ENCODE results near the gene MYOCOS. TPM values are rescaled to one million over a fixed set of nuclear protein-coding genes. Genes with fewer than 3 reads are reported as not detected.
"Not testable (repeated sequence)": the region's sequence is repeated elsewhere in the genome, so short reads cannot be mapped to it uniquely, and the experiment has no call there.

The MYOCOS gene
- total RNA-seq, 4 donors from 2014 or later: not detected

DNA sequence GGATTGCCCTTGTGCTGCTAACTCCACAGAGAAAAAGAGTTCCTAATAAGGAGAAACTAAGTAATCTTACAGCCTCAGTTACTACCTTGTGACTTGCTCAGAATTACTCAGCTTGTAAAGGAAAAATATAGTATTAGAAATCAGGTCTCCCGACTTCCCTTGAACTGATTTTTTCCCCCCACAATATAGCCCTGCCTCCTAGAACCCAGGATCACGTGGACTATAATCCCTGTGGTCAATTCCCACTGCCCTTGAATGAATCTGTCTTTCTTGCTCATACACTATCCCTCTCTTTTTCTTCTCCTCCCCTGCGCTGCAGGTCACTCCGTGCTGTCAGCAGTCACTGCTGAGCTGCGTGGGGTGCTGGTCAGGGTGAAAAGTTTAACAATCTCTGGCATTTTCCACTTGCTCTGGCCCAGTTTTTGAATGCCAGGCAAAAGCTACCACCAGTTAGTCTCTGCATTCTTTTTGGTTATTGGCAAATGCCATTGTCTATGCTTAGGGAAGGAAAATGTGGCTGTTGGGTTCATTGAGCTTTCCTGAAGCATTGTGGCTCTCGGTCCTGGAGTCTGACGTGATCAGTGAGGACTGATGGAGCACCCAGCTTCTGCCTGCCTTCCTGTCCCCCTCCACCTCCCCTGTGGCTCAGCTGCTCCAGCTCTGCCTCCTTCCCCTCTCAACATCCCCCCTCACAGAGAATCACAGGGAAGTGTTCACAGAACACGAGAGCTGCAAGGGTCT, 32.3 kb downstream of the MYOCOS start:
- no peaks in the 10 kb centered on the region for H3K9me3 ChIP-seq
- H3K4me3 ChIP-seq: no peak overlapping the region
- peak in 1 of 2 donors; percentile 54 for DNase-seq (ENCODE audit: low spot score in 2 of 2)
- no peaks in the 10 kb centered on the region for H3K36me3 ChIP-seq
- peaks cover 18% of the 10 kb centered on the region for H3K4me1 ChIP-seq
- no peaks in the 10 kb centered on the region for H3K27me3 ChIP-seq
- H3K27ac ChIP-seq: peak overlapping the region; percentile 53
- no peak for TF ChIP-seq EP300 (IDR thresholded peaks at IDR 0.05)
- TF ChIP-seq POLR2AphosphoS5 (IDR thresholded peaks at IDR 0.05): no peak
- TF ChIP-seq, protein P1, sequence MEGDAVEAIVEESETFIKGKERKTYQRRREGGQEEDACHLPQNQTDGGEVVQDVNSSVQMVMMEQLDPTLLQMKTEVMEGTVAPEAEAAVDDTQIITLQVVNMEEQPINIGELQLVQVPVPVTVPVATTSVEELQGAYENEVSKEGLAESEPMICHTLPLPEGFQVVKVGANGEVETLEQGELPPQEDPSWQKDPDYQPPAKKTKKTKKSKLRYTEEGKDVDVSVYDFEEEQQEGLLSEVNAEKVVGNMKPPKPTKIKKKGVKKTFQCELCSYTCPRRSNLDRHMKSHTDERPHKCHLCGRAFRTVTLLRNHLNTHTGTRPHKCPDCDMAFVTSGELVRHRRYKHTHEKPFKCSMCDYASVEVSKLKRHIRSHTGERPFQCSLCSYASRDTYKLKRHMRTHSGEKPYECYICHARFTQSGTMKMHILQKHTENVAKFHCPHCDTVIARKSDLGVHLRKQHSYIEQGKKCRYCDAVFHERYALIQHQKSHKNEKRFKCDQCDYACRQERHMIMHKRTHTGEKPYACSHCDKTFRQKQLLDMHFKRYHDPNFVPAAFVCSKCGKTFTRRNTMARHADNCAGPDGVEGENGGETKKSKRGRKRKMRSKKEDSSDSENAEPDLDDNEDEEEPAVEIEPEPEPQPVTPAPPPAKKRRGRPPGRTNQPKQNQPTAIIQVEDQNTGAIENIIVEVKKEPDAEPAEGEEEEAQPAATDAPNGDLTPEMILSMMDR (IDR thresholded peaks at IDR 0.05): no peak
- no peak for TF ChIP-seq POLR2A (IDR thresholded peaks at IDR 0.05)
- 63% methylated on average over 8 of the region's 8 CpGs for WGBS

DNA sequence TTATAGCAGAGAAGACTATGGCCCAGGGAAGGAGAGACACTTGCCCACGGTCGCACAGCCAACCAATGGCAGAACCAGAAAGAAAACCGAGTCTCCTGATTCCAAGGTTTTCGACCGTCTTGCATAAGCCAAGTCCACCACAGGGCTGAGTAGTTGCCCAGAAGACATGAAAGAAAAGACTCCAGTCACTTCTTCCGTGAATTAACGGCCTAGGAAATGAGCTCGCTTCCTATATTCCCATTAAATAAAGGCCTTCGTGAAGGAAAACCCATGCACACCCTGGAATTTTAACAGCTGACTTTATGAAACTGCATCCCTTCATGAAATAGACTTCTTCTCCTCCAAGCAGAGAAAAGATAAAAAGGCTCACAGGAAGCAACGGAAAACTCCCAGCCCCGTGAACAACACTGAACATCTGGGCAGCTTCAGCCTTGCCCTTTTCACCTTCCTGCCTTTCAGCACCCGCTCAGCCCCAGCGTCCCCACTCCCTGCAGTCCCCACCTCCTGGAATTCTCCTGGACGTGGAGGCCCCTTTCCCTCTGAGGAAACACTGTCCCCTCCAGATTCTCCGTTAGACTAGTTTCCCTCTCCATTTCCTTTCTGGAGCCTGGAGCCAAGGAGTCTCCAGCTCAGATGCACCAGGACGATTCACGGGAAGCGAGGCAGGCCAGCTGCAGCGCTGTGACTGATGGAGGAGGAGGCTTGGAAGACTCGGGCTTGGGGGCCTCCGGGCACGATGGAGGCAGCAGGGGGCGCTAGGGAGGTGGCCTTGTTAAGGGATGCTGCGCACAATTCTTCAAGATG, 33.1 kb downstream of the MYOCOS start:
- DNase-seq (ENCODE audit: low spot score in 2 of 2): peak; percentile 69 to 85
- WGBS: 41% methylated on average over 24 of the region's 24 CpGs
- no peaks in the 10 kb centered on the region for H3K9me3 ChIP-seq
- peak overlapping the region; percentile 53 for H3K27ac ChIP-seq
- peaks cover 18% of the 10 kb centered on the region for H3K4me1 ChIP-seq
- H3K36me3 ChIP-seq: no peaks in the 10 kb centered on the region
- H3K4me3 ChIP-seq: no peak overlapping the region
- TF ChIP-seq POLR2A (IDR thresholded peaks at IDR 0.05): no peak
- TF ChIP-seq POLR2AphosphoS5 (IDR thresholded peaks at IDR 0.05): no peak
- no peak for TF ChIP-seq EP300 (IDR thresholded peaks at IDR 0.05)
- TF ChIP-seq, protein P1 (IDR thresholded peaks at IDR 0.05): peak in 1 of 2 donors; percentile 29
- H3K27me3 ChIP-seq: no peaks in the 10 kb centered on the region

DNA sequence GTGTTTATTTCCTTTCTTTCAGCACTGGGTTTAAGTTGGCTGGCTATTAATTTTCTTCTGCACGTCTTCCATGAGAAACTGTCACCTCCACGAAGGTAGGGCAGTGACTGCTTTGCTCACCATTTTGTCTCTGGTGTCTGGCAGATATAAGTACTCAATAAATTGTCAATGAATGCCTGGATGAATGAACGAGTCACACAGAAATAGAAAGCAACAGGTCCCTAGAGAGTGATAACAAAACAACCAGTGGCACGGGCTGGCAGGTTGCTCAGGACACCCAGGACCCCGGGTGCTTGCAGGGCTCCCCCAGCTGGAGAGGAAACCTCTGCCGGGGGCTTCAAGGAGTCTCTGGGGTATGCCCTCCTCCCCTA, 33.7 kb downstream of the MYOCOS start:
- H3K27me3 ChIP-seq: no peaks in the 10 kb centered on the region
- H3K36me3 ChIP-seq: no peaks in the 10 kb centered on the region
- H3K4me1 ChIP-seq: peaks cover 18% of the 10 kb centered on the region
- WGBS: 64% methylated on average over 6 of the region's 6 CpGs
- peak in 1 of 2 donors; percentile 48 for DNase-seq (ENCODE audit: low spot score in 2 of 2)
- no peak for TF ChIP-seq POLR2A (IDR thresholded peaks at IDR 0.05)
- no peaks in the 10 kb centered on the region for H3K9me3 ChIP-seq
- no peak overlapping the region for H3K4me3 ChIP-seq
- H3K27ac ChIP-seq: no peak overlapping the region

DNA sequence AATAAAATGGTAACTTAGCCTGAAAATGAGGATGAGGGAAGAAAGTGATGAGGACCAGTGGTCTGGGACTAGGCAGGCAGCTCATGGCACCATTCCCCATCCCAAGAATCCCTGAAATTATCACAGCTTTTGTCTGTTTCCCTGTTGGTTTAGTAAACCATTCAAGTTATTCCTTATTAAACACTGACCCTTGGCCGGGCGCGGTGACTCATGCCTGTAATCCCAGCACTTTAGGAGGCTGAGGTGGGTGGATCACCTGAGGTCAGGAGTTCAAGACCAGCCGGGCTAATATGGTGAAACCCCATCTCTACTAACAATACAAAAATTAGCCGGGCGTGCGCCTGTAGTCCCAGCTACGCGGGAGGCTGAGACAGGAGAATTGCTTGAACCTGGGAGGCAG, 34.2 kb downstream of the MYOCOS start:
- not testable (repeated sequence) for H3K27me3 ChIP-seq, H3K4me3 ChIP-seq, H3K36me3 ChIP-seq, H3K9me3 ChIP-seq, H3K27ac ChIP-seq
- DNase-seq (ENCODE audit: low spot score in 2 of 2): peak in 1 of 2 donors; percentile 24
- WGBS: 95% methylated on average over 9 of the region's 9 CpGs
- peaks cover 18% of the 10 kb centered on the region for H3K4me1 ChIP-seq

DNA sequence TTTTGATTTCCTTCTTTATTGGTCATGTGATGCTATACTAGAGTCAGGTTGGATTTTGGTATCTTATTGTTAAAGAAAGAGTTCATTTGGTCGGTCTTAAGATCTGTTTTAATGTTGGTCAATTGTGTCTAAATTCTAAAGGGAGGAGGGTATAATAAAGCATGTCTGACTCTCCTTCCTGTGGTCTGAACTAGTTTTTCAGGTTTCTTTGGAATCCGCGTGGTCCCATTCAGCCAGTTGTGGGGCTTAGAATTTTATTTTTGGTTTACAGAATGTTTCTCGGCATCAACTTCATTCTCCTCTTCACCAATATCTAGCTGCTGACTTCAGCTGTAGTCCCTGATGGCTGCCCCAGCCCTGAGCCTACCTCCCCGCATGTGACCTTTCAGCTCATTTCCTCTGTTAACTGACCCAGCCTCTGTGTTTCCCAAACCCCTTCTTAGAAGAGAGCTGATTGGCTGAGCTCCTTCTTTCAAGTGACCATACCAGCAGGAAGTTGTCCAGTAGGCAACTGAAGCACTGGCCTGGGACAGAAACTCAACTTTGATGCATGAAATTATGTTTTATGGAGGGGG, 39.1 kb downstream of the MYOCOS start:
- Histone ChIP-seq H3K27me3 (no peaks in the 10 kb centered on the region), H3K27ac (no peak overlapping the region), H3K9me3 (no peaks in the 10 kb centered on the region), H3K4me1 (peaks cover 5% of the 10 kb centered on the region), H3K4me3 (no peak overlapping the region), H3K36me3 (no peaks in the 10 kb centered on the region)
- DNase-seq (ENCODE audit: low spot score in 2 of 2): no peak
- TF ChIP-seq POLR2AphosphoS5 (IDR thresholded peaks at IDR 0.05) (no peak), POLR2A (IDR thresholded peaks at IDR 0.05) (no peak), EP300 (IDR thresholded peaks at IDR 0.05) (no peak)
- TF ChIP-seq, protein P1 (IDR thresholded peaks at IDR 0.05): no peak
- WGBS: 78% methylated on average over 5 of the region's 5 CpGs

All from suprapubic skin (tissue), 4 donors.